A673 (cell line): ENCODE data around the gene BCAS1. TPM values are rescaled to one million over a fixed set of nuclear protein-coding genes. Genes with fewer than 3 reads are reported as not detected.
A peak's percentile ranks its signal among the peaks of the same experiment; 100 is the strongest.

Source experiments
- BruUV-seq: library from RNA; stranded (reverse); fragments of 400-500 nt; replicated peaks from 2 replicates; lab custom pipeline; 2021; lab: Mats Ljungman, UMichigan
- CTCF ChIA-PET: fragments of 300-600 bp; sonication (Branson Sonifier 250); formaldehyde crosslinking; loops from one replicate; lab custom pipeline; 2022; ENCODE audit warnings: antibody characterized with exemption; lab: Charles Lee
- POLR2A ChIA-PET: fragments of 300-600 bp; sonication (Branson Sonifier 250); formaldehyde crosslinking; loops from one replicate; lab custom pipeline; 2022; ENCODE audit warnings: antibody characterized with exemption; ENCODE audit not compliant: low non-redundant PET; lab: Charles Lee
- DNase-seq: peaks from one replicate; pipeline ENCODE4 v3.0.0-alpha.2; 2015; ENCODE audit warnings: low spot score
- H3K27ac ChIP-seq: fragments of 200-600 bp; sonication (generic); 2 replicates; pipeline ENCODE4 v1.5.1; 2016; ENCODE audit warnings: mixed run types, low read depth, mild to moderate bottlenecking, mixed read lengths, antibody characterized with exemption, low read length; ENCODE audit not compliant: poor library complexity, severe bottlenecking
- H3K27me3 ChIP-seq: fragments of 200-600 bp; sonication (generic); replicated peaks from 2 replicates; pipeline ENCODE4 v1.6.1; 2017; ENCODE audit warnings: mixed run types, low read depth, mild to moderate bottlenecking, mixed read lengths, antibody characterized with exemption, low read length; ENCODE audit not compliant: insufficient read depth, poor library complexity
- H3K36me3 ChIP-seq: fragments of 200-600 bp; sonication (generic); 2 replicates; pipeline ENCODE4 v1.6.1; 2016; ENCODE audit warnings: mixed run types, mild to moderate bottlenecking, mixed read lengths, antibody characterized with exemption, low read length; ENCODE audit not compliant: insufficient read depth, poor library complexity, severe bottlenecking
- H3K4me1 ChIP-seq: fragments of 200-600 bp; sonication (generic); 2 replicates; pipeline ENCODE4 v1.6.1; 2017; ENCODE audit warnings: mixed run types, mild to moderate bottlenecking, mixed read lengths, antibody characterized with exemption, low read length; ENCODE audit not compliant: insufficient read depth, poor library complexity, severe bottlenecking
- H3K4me3 ChIP-seq: fragments of 200-600 bp; sonication (generic); 2 replicates; pipeline ENCODE4 v1.5.1; 2016; ENCODE audit warnings: low read depth, mixed run types, mild to moderate bottlenecking, mixed read lengths, low read length; ENCODE audit not compliant: poor library complexity, severe bottlenecking
- H3K9me3 ChIP-seq: fragments of 200-600 bp; sonication (generic); 2 replicates; pipeline ENCODE4 v1.6.1; 2016; ENCODE audit warnings: mixed run types, low read depth, mild to moderate bottlenecking, mixed read lengths, antibody characterized with exemption, low read length; ENCODE audit not compliant: poor library complexity, severe bottlenecking
- EZH2 ChIP-seq: fragments of 200-600 bp; sonication (generic); IDR thresholded peaks from 2 replicates; pipeline ENCODE4 v1.6.1; 2017; ENCODE audit warnings: borderline replicate concordance, low read depth, mild to moderate bottlenecking, mixed read lengths, antibody characterized with exemption, low read length; ENCODE audit not compliant: poor library complexity, severe bottlenecking
- intact Hi-C: fragments of 100-400 bp; cut with micrococcal nuclease; formaldehyde crosslinking; loops from one replicate; pipeline ENCODE4 v1.10.0; 2022; ENCODE audit not compliant: unreplicated experiment
- total RNA-seq: library from RNA; stranded (reverse); gene quantifications from 2 replicates; pipeline ENCODE4 v1.2.3, GENCODE V29; 2021
- TF ChIP-seq, protein P1 (sequence below): fragments of 300-800, 200-600 bp; sonication (generic); conservative IDR thresholded peaks from 2 replicates; pipeline ENCODE4 v1.5.1; 2017; ENCODE audit warnings: low read depth, mild to moderate bottlenecking, antibody characterized with exemption, low read length, moderate library complexity, mixed read lengths

The BCAS1 gene
- total RNA-seq, 1 experiment from 2014 or later: 1.4 TPM

DNA sequence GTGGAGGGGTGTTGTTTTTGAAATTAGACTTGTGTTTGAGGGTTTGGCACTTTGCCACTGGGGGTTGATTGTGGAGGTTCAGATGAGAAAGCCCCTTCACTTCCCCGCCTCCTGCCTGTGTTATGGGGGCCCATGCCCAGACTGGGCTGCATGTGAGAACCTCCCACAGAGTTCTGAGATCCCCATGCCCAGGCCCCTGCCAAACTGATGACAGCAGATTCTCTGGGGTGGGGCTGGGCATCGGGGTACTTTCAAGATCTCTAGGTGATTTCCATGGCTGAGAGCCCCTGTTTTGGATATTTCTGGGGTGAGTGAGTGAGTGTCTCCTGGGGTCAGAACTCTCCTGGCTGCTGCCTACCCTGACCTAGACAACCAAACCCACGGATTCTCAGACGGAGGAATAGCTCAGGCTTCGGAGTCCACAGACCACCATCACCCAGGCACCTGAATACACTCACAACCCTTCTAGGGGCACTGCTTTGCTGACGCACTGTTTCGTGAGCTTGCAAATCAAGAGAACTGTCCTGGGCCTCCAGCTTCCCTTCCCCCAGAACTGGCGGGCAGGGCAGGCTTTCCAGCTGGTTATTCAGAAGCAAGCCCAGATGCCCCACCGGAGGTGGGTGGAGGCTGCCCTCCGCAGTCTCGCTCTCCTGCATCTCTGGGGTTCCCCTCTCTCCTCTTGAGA lies 6.3 kb downstream of the BCAS1 start:
- H3K4me1 ChIP-seq: peaks cover 25% of the 10 kb centered on the region
- no peaks in the 10 kb centered on the region for H3K9me3 ChIP-seq
- H3K27me3 ChIP-seq: no peaks in the 10 kb centered on the region
- BruUV-seq: no TSS peak
- TF ChIP-seq EZH2: no peak
- TF ChIP-seq, protein P1, sequence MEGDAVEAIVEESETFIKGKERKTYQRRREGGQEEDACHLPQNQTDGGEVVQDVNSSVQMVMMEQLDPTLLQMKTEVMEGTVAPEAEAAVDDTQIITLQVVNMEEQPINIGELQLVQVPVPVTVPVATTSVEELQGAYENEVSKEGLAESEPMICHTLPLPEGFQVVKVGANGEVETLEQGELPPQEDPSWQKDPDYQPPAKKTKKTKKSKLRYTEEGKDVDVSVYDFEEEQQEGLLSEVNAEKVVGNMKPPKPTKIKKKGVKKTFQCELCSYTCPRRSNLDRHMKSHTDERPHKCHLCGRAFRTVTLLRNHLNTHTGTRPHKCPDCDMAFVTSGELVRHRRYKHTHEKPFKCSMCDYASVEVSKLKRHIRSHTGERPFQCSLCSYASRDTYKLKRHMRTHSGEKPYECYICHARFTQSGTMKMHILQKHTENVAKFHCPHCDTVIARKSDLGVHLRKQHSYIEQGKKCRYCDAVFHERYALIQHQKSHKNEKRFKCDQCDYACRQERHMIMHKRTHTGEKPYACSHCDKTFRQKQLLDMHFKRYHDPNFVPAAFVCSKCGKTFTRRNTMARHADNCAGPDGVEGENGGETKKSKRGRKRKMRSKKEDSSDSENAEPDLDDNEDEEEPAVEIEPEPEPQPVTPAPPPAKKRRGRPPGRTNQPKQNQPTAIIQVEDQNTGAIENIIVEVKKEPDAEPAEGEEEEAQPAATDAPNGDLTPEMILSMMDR: no peak
- CTCF ChIA-PET: interaction anchor here (0.6 to 1.0 kb wide), 3 partner anchors 25 to 484 kb away, joined by 3 to 8 read pairs (median 3); no protein-coding TSS in a partner anchor
- DNase-seq: no peak
- POLR2A ChIA-PET: no interaction called here
- H3K27ac ChIP-seq: no peak overlapping the region
- H3K4me3 ChIP-seq: no peak overlapping the region
- no peaks in the 10 kb centered on the region for H3K36me3 ChIP-seq
- intact Hi-C loops: loop anchor here (5.0 kb wide), 3 partner anchors 102 to 487 kb away; no protein-coding TSS in a partner anchor

DNA sequence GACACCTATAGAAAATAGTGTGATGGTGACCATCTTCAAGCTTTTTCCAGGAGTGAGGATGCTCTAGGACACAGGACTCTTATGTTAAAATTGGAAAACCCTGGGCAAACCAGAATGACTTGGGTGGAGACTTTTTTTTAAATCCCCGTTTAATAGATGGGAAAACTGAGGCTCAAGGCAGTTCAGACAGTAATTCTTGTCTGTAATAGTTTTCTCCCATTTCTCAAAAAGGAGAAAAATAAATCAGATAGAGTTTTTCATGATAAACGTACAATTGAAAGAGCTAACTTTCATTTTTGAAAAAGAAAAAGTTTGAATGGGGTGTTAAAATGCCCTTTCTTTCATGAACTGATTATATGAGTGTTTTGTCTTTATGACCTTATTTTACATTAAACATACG lies 6.8 kb downstream of the BCAS1 start:
- intact Hi-C loops: loop anchor here (5.0 kb wide), 3 partner anchors 101 to 486 kb away; no protein-coding TSS in a partner anchor
- Histone ChIP-seq H3K4me3 (no peak overlapping the region), H3K27ac (no peak overlapping the region), H3K27me3 (no peaks in the 10 kb centered on the region), H3K36me3 (no peaks in the 10 kb centered on the region), H3K4me1 (peaks cover 29% of the 10 kb centered on the region), H3K9me3 (no peaks in the 10 kb centered on the region)
- ChIA-PET CTCF (interaction anchor here (0.6 kb wide), 1 partner anchor 109 kb away, joined by 8 read pairs; no protein-coding TSS in a partner anchor), POLR2A (no interaction called here)
- BruUV-seq: no TSS peak
- TF ChIP-seq, protein P1: no peak
- TF ChIP-seq EZH2: no peak
- DNase-seq: no peak

DNA sequence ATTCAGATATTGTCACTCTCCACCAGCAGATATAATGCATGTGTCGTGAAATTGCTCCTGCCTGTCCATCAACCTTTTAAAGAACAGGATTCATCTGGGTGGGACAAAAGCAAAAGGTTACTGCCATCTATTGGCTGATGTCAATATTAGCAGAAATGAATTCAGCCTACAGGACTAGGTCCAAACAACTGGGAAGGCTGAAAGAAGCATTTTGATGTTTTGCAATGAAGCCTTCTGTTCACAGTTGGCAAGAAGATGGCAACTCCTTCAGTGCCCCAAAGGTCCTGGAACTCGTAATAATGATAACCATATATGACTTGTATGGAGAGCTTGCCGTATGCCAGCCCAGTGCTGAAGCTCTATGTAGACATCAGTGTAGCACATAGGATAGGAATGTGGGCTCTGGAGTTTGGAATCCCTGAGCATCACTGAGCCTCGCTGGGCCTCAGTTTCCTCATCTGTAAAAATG lies 7.5 kb downstream of the BCAS1 start:
- H3K36me3 ChIP-seq: no peaks in the 10 kb centered on the region
- no peaks in the 10 kb centered on the region for H3K9me3 ChIP-seq
- peaks cover 33% of the 10 kb centered on the region for H3K4me1 ChIP-seq
- no peak overlapping the region for H3K27ac ChIP-seq
- TF ChIP-seq, protein P1: peak; percentile 76
- no peak for TF ChIP-seq EZH2
- intact Hi-C loops: loop anchor here (5.0 kb wide), 3 partner anchors 101 to 486 kb away; no protein-coding TSS in a partner anchor
- CTCF ChIA-PET: interaction anchor here (0.6 kb wide), 1 partner anchor 40 kb away, joined by 3 read pairs; no protein-coding TSS in a partner anchor
- no peaks in the 10 kb centered on the region for H3K27me3 ChIP-seq
- H3K4me3 ChIP-seq: no peak overlapping the region
- BruUV-seq: no TSS peak
- peak; percentile 84 for DNase-seq
- POLR2A ChIA-PET: interaction anchor here (0.5 kb wide), 1 partner anchor 452 kb away, joined by 4 read pairs; no protein-coding TSS in a partner anchor
